ENCODE results near the gene KREMEN1. TPM values are rescaled to one million over a fixed set of nuclear protein-coding genes. Genes with fewer than 3 reads are reported as not detected.

KREMEN1 gene
- total and polyA plus RNA-seq, 2 of the 4 experiments (the other 2 are of a cell fraction): 2.9 to 4.6 TPM

DNA sequence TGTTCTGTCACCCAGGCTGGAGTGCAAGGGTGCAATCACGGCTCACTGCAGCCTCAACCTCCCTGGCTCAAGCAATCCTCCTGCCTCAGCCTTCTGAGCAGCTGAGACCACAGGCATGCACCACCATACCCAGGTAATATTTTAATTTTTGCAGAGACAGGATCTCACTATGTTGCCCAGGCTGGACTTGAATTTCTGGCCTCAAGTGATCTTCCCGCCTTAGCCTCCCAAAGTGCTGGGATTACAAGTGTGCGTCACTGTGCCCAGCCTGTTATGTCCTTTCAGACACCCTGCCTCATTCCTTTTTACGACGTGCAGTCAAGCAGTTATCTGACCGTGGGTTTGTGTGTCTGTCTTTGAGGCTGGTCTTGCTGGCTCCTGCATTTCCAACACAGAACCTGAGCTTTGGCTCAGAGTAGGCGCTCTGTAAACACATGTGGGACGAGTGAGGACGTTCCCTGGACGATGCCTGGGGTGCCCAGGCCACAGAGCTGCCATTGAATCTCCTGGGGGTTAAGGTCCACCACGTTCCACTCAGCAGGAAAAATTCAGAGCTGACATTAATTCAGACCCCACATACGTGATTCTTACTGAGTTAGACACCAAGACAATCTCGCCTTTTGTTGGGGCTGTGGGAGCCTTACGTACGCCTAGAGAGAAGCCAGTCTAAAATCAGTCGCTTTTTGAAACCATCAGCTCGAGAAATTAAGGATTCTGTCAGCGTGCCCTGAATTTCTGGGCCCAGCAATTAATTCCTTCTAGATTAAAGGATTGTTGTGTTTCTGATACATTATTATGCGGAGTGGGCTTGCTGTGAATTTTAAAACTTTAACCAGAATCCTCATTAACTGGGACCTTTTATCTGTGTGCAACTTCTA is 111.4 kb downstream of the KREMEN1 start:
- no peaks in the 10 kb centered on the region for H4K20me1 ChIP-seq (ENCODE audit: insufficient read depth, low read length)
- H2BK120ac ChIP-seq (ENCODE audit: low read depth, low read length): no peak overlapping the region
- no peaks in the 10 kb centered on the region for H3K4me1 ChIP-seq (ENCODE audit: control insufficient read depth, insufficient read depth, low read length)
- POLR2A ChIA-PET (ENCODE audit: unreplicated experiment): no interaction called here
- no peak overlapping the region for H3K23ac ChIP-seq (ENCODE audit: low read depth, low read length)
- H3K4me3 ChIP-seq (ENCODE audit: insufficient read depth, low read depth, low read length): no peak overlapping the region
- BruUV-seq (replicated peaks): no TSS peak
- in situ Hi-C loops (cut with MboI; ENCODE audit: low sequenced_read_pairs) (no loop called here), intact Hi-C loops (cut with micrococcal nuclease) (no loop called here), dilution Hi-C loops (cut with HindIII; ENCODE audit: low sequenced_read_pairs, unreplicated experiment) (no loop called here)
- H3K14ac ChIP-seq (replicated peaks; ENCODE audit: low read depth, low read length): no peak overlapping the region
- H3K36me3 ChIP-seq (ENCODE audit: control insufficient read depth, insufficient read depth, low read length): no peaks in the 10 kb centered on the region
- DNase-seq (no peak), ATAC-seq (ENCODE audit: low read depth) (no peak)
- H3K27me3 ChIP-seq (ENCODE audit: control insufficient read depth, insufficient read depth, low read length): peaks cover 6% of the 10 kb centered on the region
- CTCF ChIA-PET: no interaction called here
- H2BK15ac ChIP-seq (ENCODE audit: low read depth, low read length): no peak overlapping the region
- peaks cover 2% of the 10 kb centered on the region; the same call in 1 of the 2 replicates for H3K9me3 ChIP-seq (ENCODE audit: control insufficient read depth, insufficient read depth, low read length)
- no peak overlapping the region for H4K8ac ChIP-seq (ENCODE audit: low read depth in 2 of 2, low read length in 2 of 2)
- H2AK5ac ChIP-seq (ENCODE audit: low read depth, low read length): no peak overlapping the region
- no peak overlapping the region for H4K91ac ChIP-seq (ENCODE audit: insufficient read depth, low read depth, low read length)
- no peak overlapping the region for H3K4ac ChIP-seq (ENCODE audit: low read depth, low read length)
- H3K9ac ChIP-seq (ENCODE audit: low read depth, low read length): no peak overlapping the region
- no peak overlapping the region for H4K5ac ChIP-seq (ENCODE audit: low read depth, low read length)
- H3K79me1 ChIP-seq (ENCODE audit: low read depth in 1 of 2, low read length in 2 of 2): no peaks in the 10 kb centered on the region
- no peak overlapping the region for H2AK9ac ChIP-seq (replicated peaks; ENCODE audit: low read depth, low read length, poor library complexity)
- no peak overlapping the region for H3K4me2 ChIP-seq (ENCODE audit: low read depth, low read length)
- no peak overlapping the region for H3K56ac ChIP-seq (ENCODE audit: extremely low read depth, insufficient read depth, low read length)
- H2BK5ac ChIP-seq (ENCODE audit: low read depth, low read length, poor library complexity, severe bottlenecking): no peak overlapping the region
- no peaks in the 10 kb centered on the region for H3K9me1 ChIP-seq (ENCODE audit: insufficient read depth, low read length)
- WGBS, 2 experiments (ENCODE audit: extremely low coverage in 2 of 2, insufficient read length in 1 of 2): 88% methylated on average over 9 of the region's 19 CpGs; no CpG with 5 or more reads in 1 of the 2 experiments
- TF ChIP-seq MAFK (IDR thresholded peaks at IDR 0.05; ENCODE audit: low read depth, low read length): no peak
- no peak overlapping the region for H3K27ac ChIP-seq (ENCODE audit: insufficient read depth, low read length)
- no peak overlapping the region for H2AFZ ChIP-seq (replicated peaks; ENCODE audit: low read length, poor library complexity)
- H2BK20ac ChIP-seq (ENCODE audit: low read depth, low read length): no peak overlapping the region
- H3K18ac ChIP-seq (ENCODE audit: low read depth, low read length): no peak overlapping the region
